GM19351 (cell line): ENCODE measurements around the gene KANSL1.

Experiments
- ATAC-seq: cut with Tn5 transposase; IDR thresholded peaks from one replicate; pipeline ENCODE4 v1.9.1; 2021; ENCODE audit warnings: mild to moderate bottlenecking, moderate library complexity; ENCODE audit not compliant: unreplicated experiment

Gene KANSL1

GRCh38 chr17:46082257-46082656 is 111.0 kb downstream of the KANSL1 start:
- no peak for ATAC-seq

GRCh38 chr17:46081018-46081320 is 112.3 kb downstream of the KANSL1 start:
- ATAC-seq = no peak

GRCh38 chr17:46080118-46081017 is 112.9 kb downstream of the KANSL1 start:
- ATAC-seq = no peak

GRCh38 chr17:46078675-46079074 is 114.6 kb downstream of the KANSL1 start:
- no peak for ATAC-seq

- ATAC-seq = no peak
These were observed 118.7 kb downstream of the KANSL1 start for GRCh38 chr17:46074540-46074939.

GRCh38 chr17:46072998-46073397 is 120.2 kb downstream of the KANSL1 start:
- no peak for ATAC-seq

GRCh38 chr17:46071796-46072195 is 121.4 kb downstream of the KANSL1 start:
- no peak for ATAC-seq

GRCh38 chr17:46064460-46064859 is 128.8 kb downstream of the KANSL1 start:
- no peak for ATAC-seq

GRCh38 chr17:46063241-46063640 is 130.0 kb downstream of the KANSL1 start:
- ATAC-seq = no peak

GRCh38 chr17:46061435-46061834 is 131.8 kb downstream of the KANSL1 start:
- no peak for ATAC-seq

GRCh38 chr17:46060461-46060860 is 132.8 kb downstream of the KANSL1 start:
- ATAC-seq = no peak

GRCh38 chr17:46059486-46059885 is 133.7 kb downstream of the KANSL1 start:
- no peak for ATAC-seq

GRCh38 chr17:46057366-46057765 is 135.9 kb downstream of the KANSL1 start:
- no peak for ATAC-seq

- no peak for ATAC-seq
These were observed 136.4 kb downstream of the KANSL1 start for GRCh38 chr17:46056800-46057304.

- no peak for ATAC-seq
These were observed 139.2 kb downstream of the KANSL1 start for GRCh38 chr17:46053911-46054534.

GRCh38 chr17:46049656-46050055 is 143.6 kb downstream of the KANSL1 start:
- ATAC-seq = no peak

GRCh38 chr17:46047856-46048255 is 145.4 kb downstream of the KANSL1 start:
- ATAC-seq = no peak

GRCh38 chr17:46047398-46047797 is 145.8 kb downstream of the KANSL1 start:
- no peak for ATAC-seq

- ATAC-seq = no peak
These were observed 146.3 kb downstream of the KANSL1 start for GRCh38 chr17:46046957-46047356.

- ATAC-seq = no peak
These were observed 147.6 kb downstream of the KANSL1 start for GRCh38 chr17:46045639-46046038.

- no peak for ATAC-seq
These were observed 148.2 kb downstream of the KANSL1 start for GRCh38 chr17:46044989-46045388.

GRCh38 chr17:46044286-46044928 is 148.8 kb downstream of the KANSL1 start:
- ATAC-seq = no peak
